T-helper 2 cell treated with Interferon-gamma antibody and Interleukin-4, amounts not matched to agents 100 ng/mL and 5 ng/mL, for 36 hours (primary cell): Measurements from ENCODE around the gene SPOCK1. TPM values are rescaled to one million over a fixed set of nuclear protein-coding genes. Genes with fewer than 3 reads are reported as not detected.

Experiments
- intact Hi-C: fragments of 100-400 bp; cut with micrococcal nuclease; formaldehyde crosslinking; loops from one replicate; pipeline ENCODE4 v1.15.1; 2023
- total RNA-seq: library from RNA; stranded (reverse); gene quantifications from 2 replicates; pipeline ENCODE4 v1.2.3, GENCODE V29; 2022

Gene SPOCK1
- total RNA-seq, 1 donor from 2014 or later: 0.16 TPM

- intact Hi-C loops: no loop called here
These were observed 340.4 kb downstream of the SPOCK1 start for GRCh38 chr5:137158691-137159090.

GRCh38 chr5:137156180-137156579 lies 342.9 kb downstream of the SPOCK1 start:
- intact Hi-C loops: no loop called here

- intact Hi-C loops: no loop called here
These were observed 343.7 kb downstream of the SPOCK1 start for GRCh38 chr5:137155261-137156000.

DNA sequence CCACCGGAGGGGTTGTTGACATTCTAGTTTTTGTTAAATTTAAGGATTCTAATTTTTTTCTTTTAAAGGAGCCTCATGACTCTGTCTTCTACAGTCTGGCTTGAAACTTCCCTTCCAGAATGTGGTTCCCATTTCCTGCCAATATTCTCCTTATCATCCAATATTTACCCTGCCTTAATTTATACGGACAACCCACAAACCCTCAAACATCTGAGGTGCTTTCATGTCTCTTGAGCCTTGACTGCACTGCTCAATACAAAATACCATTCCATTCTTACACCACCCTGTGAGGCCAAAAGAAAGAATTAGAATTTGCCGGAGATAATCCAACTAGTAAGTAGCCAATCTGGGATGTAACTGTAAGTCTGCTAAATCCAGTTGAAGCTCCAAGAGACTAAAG lies 346.5 kb downstream of the SPOCK1 start:
- intact Hi-C loops: no loop called here

DNA sequence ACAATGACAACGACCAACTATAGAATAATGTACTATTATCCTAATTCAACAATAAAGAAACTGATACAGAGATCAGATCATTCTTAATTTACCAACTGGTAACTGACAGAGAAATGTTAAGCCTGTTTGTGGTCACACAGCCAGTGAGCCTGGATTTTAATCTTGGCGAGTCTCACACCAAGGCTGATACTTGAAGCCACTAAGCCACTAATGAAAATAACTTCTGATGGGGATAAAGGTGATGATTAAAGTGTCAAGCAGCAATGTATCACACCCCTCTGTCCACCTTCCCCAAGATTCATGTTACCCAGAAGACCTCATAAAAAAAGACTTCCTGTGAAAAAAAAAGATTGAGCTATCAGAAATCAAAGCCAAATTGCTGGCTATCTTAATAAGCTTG lies 350.5 kb downstream of the SPOCK1 start:
- intact Hi-C loops: no loop called here

- intact Hi-C loops: no loop called here
These were observed 351.0 kb downstream of the SPOCK1 start for GRCh38 chr5:137148159-137148558.

GRCh38 chr5:137147346-137147745 lies 351.8 kb downstream of the SPOCK1 start:
- intact Hi-C loops: no loop called here

GRCh38 chr5:137146402-137146890 lies 352.7 kb downstream of the SPOCK1 start:
- intact Hi-C loops: no loop called here

- intact Hi-C loops: no loop called here
These were observed 353.4 kb downstream of the SPOCK1 start for GRCh38 chr5:137145721-137146120.

GRCh38 chr5:137144656-137145055 lies 354.5 kb downstream of the SPOCK1 start:
- intact Hi-C loops: no loop called here

- intact Hi-C loops: no loop called here
These were observed 356.1 kb downstream of the SPOCK1 start for GRCh38 chr5:137142764-137143605.

DNA sequence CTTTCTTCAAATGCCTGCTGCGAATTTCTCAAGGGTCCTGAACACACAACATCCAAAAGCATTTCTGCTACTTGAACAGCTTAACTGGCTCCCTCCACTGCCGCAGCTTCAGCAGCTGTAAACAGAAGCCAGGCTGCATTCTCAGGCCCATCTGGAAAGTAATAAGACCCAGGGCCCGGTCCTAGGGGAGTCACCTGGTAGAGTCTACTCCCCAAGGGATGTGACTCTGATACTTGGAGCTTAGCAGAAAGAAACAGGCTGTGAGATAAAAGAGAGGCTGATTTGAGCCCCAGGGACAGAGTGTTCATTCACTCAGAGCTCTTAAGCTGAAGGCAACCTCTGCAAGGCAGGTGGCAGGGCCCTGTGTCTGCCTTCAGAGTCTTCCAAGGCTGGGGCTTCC lies 356.8 kb downstream of the SPOCK1 start:
- intact Hi-C loops: no loop called here

GRCh38 chr5:137141779-137142178 lies 357.3 kb downstream of the SPOCK1 start:
- intact Hi-C loops: no loop called here

DNA sequence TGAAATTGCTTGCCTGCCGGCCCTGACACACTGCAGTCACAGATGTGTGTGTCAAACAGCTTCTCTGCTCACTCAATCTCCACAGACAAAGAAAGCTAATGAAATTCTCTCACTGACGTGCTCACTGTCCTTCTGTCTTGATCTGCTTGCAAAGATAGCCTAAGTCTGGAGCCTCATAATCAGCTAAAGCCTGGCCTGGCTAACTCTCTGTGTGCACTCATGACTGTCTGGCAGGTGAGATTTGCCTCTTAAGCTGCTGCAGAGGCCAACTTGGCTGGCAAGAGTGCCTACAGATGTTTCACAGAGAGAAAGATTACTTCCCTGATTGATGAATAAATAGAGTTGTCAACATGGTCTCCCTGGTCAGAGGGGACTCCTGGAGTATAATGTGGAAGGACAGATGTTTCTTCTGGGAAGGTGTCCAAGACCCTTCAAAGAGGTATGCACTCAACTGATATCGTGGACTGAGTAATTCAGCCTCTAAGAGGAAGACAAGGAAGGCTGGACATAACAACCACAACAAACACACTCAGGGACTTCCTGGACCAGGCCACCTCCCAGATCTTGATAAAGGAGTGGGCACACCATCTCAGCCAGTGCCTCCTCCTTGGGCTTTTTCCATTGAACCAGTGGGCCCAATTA lies 362.0 kb downstream of the SPOCK1 start:
- intact Hi-C loops: no loop called here

- intact Hi-C loops: no loop called here
These were observed 364.1 kb downstream of the SPOCK1 start for GRCh38 chr5:137134920-137135532.

GRCh38 chr5:137129886-137130680 lies 369.0 kb downstream of the SPOCK1 start:
- intact Hi-C loops: no loop called here

DNA sequence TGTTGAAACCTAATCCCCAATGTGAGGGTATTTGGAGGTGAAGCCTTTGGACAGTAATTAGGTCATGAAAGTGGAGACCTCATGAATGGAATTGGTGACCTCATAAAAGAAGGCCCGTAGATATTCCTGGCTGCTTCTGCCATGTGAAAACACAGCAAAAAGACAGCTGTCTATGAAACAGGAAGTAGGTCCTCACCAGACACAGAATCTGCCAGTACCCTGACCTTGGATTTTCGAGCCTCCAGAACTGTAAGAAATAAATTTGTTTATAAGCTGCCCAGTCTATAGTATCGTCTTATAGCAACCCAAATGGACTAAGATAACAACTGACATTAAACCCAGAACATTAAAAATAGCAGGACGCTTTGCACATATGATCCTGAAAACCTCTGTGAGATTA lies 371.1 kb downstream of the SPOCK1 start:
- intact Hi-C loops: no loop called here

DNA sequence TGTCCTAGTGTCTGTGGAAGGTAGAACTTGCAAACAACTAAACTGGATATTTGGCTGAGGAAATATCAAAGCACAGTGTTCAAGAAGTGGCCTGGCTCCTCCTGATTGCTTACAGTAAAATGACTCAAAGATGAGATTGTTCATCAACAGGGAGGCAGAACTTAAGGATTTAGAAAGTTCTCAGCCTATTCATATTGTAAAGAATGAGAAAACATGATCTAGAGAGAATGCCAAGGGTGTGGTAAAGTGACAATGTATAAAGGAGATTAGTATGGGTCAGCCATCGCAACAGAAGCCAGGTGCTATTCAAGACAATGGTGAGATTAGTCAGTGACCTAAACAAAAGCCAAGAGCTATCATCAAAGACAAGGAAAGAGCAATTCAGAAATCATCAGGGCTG lies 372.3 kb downstream of the SPOCK1 start:
- intact Hi-C loops: no loop called here

DNA sequence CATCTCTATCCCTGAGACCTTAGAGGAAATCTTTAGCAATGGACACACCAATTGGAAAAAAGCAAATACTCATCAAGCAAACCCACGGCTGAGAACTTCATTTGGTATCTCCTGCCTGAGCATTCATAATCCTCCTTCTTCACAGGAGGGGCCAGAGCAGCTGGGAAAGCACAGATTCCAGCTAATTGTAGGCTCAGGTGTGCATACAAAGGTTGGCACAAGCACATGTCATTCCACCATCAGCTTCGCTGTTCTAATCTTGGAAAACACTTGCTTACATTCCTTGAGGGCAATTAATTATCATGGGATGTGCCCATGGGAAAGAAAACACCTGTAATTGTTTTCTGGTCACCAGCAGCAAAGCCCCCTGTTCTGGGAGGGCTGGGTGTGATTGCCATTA lies 376.6 kb downstream of the SPOCK1 start:
- intact Hi-C loops: no loop called here

DNA sequence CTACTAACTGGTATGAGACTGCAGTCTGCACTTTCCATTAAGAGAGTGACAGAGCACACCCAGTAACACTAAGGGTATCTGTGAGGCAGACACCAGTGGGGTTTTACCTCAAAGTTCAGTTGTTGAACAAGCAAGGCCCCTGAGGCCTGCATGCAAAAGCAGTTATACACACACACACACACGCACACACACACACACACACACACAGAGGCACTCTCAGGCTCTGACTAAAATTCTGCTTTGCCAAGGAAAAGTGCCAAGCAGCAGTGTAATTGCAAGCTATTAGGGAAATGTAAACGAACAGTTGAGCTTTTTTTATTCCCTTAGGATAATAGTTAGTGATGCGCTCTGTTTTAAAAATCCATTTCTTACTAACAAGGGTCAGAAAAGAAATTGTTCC lies 377.1 kb downstream of the SPOCK1 start:
- intact Hi-C loops: no loop called here

DNA sequence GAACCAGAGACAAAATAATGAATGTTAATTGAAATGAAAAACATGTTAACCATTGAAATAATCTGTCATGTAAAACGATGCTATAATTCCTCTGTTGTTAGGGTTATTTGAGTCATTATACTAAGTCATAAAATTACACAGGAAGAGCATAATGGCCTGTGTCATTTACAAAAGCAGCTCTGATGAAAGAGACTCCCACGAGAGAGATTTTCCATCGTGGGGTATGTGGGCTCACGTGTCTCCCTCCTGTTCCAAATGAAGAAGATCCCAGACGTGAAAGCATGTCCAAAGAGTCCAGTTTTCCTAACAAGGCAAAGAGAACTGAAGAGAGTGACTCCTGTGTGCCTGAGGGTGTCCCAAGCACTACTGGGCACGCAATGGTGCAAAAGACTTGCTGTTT lies 379.8 kb downstream of the SPOCK1 start:
- intact Hi-C loops: no loop called here
